Measurements from ENCODE around the gene RIPPLY3.
"Not testable (repeated sequence)": the region's sequence is repeated elsewhere in the genome, so short reads cannot be mapped to it uniquely, and the experiment has no call there.

Gene RIPPLY3

GRCh38 chr21:37026499-37026898 is 20.0 kb downstream of the RIPPLY3 start:
- DNase-seq: no peak

GRCh38 chr21:37028570-37028969 is 22.1 kb downstream of the RIPPLY3 start:
- no peak for DNase-seq

- DNase-seq: no peak
These were observed 24.4 kb downstream of the RIPPLY3 start for GRCh38 chr21:37030864-37031263.

DNA sequence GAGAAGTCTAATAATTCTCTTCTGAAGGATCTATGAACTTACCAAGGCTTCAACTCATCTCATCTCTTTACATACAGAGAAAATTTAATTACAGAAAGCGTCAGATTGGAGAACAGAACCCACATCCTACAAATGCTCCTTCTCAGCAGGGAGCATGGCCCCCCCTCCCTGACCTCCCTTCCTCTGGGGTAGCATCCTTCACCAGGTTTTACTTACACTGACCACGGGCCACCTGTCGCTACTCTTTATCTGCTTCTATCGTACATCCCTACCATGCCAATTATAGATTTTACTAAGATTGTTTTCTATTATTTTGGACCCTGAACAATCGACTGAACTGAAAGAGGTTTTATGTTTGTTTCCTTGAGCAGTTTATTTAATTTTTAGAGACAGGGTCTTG is 25.8 kb downstream of the RIPPLY3 start:
- DNase-seq: no peak

- DNase-seq: no peak
These were observed 26.5 kb downstream of the RIPPLY3 start for GRCh38 chr21:37032877-37033471.

- DNase-seq: not testable (repeated sequence)
These were observed 27.9 kb downstream of the RIPPLY3 start for GRCh38 chr21:37034394-37034793.

GRCh38 chr21:37036177-37036576 is 29.7 kb downstream of the RIPPLY3 start:
- DNase-seq: peak; percentile 19

- DNase-seq: no peak
These were observed 33.0 kb downstream of the RIPPLY3 start for GRCh38 chr21:37039411-37040075.

GRCh38 chr21:37040212-37040611 is 33.7 kb downstream of the RIPPLY3 start:
- DNase-seq: no peak

DNA sequence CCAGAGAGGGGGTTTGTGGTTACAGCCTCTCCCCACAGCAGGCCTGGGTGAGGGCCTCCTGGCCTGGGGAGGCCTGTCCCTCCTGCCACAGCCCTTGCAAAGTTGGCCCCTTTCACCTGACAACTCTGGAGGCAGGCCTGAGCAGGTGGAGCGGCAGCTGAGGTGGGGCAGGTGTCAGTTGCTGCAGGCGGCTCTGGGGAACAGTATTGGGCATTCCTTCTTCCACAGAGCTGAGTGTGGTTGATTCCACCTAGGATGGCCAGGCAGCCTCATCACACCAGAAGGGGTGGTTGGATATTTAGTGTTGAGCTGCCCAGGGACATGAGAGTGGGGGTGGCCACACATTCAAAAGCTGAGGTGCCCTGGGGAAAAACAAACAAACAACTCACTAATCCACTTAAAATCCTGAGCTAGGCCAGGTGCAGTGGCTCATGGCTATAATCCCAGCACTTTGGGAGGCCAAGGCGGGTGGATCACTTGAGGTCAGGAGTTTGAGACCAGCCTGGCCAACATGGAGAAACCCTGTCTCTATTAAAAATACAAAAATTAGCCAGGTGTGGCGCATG is 35.3 kb downstream of the RIPPLY3 start:
- peak; percentile 36 for DNase-seq

- DNase-seq: no peak
These were observed 37.3 kb downstream of the RIPPLY3 start for GRCh38 chr21:37043818-37044217.

GRCh38 chr21:37044643-37045042 is 38.1 kb downstream of the RIPPLY3 start:
- DNase-seq: no peak

GRCh38 chr21:37045149-37045548 is 38.6 kb downstream of the RIPPLY3 start:
- DNase-seq: no peak

- DNase-seq: no peak
These were observed 39.1 kb downstream of the RIPPLY3 start for GRCh38 chr21:37045556-37045955.

GRCh38 chr21:37047079-37047478 is 40.6 kb downstream of the RIPPLY3 start:
- no peak for DNase-seq

DNA sequence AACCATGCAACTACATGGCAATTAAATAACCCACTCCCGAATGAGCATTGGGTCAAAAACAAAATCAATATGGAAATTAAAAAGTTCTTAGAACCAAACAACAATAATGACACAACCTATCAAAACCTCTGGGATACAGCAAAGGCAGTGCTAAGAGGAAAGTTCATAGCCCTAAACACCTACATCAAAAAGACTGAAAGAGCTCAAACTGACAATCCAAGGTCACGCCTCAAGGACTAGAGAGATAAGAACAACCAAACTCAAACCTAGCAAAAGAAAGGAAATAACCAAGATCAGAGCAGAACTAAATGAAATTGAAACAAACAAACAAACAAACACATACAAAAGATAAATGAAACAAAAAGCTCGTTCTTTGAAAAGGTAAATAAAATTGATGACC is 43.2 kb downstream of the RIPPLY3 start:
- DNase-seq: not testable (repeated sequence)

GRCh38 chr21:37055271-37055855 is 48.9 kb downstream of the RIPPLY3 start:
- DNase-seq: no peak

DNA sequence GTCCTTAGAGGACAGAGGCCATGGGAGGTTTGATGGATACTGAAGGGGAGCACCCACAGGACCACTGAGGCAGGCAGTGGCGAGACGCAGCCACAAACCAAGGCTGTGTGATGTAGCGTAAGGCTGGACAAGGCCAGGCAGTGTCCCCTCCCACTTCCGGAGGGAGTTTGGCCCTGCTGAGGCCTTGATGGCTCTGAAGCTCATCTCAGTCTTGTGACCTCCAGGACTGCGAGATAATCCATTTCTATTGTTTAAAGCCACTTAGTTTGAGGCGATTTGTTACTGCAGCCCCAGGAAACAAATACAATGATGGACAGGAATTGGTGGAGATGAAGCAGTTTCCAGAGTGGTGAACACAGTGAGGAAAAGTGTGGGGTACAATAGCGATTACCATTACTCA is 51.1 kb downstream of the RIPPLY3 start:
- DNase-seq: no peak

GRCh38 chr21:37058261-37058660 is 51.8 kb downstream of the RIPPLY3 start:
- no peak for DNase-seq

- no peak for DNase-seq
These were observed 52.7 kb downstream of the RIPPLY3 start for GRCh38 chr21:37059181-37059580.

DNA sequence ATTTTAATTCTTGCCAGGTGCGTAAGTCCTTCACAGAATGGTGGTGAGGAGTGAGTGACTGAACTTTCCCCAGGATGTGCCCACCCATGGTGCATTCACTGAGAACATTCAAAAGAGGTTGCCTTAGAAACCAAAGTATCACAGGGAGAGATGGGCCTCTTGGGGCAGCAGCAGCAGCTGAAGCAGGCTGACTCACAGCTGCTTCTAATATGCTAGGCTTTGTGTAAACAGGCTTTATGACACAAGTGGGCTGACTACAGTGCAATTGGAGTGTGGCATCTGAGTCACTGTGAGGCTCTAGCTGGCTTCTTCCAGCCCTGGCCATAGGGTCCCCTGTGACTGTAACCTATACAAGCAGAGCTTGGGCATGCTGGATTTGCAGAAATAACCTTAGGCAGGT is 53.8 kb downstream of the RIPPLY3 start:
- DNase-seq: peak; percentile 85

DNA sequence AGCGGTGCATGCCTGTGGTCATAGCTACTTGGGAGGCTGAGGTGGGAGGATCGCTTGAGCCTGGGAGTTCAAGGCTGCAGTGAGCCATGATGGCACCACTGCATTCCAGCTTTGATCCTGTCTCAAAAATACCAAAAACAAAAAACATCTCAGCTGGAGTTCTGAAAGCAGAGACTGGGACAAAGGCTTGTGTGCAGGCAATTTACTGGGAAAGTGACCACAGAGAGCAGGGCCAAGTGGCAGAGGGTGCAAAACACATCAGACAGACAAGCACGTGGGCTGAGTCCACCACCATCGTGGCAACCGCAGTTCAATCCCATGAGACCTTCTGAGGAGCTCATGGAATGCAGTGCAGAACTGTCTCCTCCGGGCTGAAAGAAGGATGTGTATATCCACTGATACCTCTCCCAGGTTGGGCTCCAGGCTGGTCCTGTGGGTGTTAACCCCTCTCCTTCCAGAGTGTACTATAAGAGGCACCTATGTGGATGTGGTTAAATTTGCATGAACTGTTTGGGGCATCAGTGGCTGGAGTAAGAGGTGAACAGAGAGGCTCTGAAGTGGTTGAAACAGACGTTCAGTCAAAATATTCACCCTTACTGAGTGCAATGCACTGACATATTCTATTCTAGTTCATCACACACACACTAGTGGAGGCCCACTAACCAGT is 55.6 kb downstream of the RIPPLY3 start:
- no peak for DNase-seq

- no peak for DNase-seq
These were observed 56.1 kb downstream of the RIPPLY3 start for GRCh38 chr21:37062593-37062935.

GRCh38 chr21:37063433-37063832 is 56.9 kb downstream of the RIPPLY3 start:
- no peak for DNase-seq
